ENCODE measurements around the gene RGS4.
"Not testable (repeated sequence)": the region's sequence is repeated elsewhere in the genome, so short reads cannot be mapped to it uniquely, and the experiment has no call there.

RGS4 gene

GRCh38 chr1:163069655-163070277 is 605 bp downstream of the RGS4 start:
- DNase-seq: no peak

- peak in 1 of 2 donors; percentile 34 for DNase-seq
Observed at GRCh38 chr1:163071405-163072255, 2.5 kb downstream of the RGS4 start.

GRCh38 chr1:163072658-163073057 is 3.5 kb downstream of the RGS4 start:
- DNase-seq: no peak

- DNase-seq: no peak
Observed at GRCh38 chr1:163074004-163074403, 4.8 kb downstream of the RGS4 start.

- no peak for DNase-seq
Observed at GRCh38 chr1:163074716-163075284, 5.6 kb downstream of the RGS4 start.

- DNase-seq: no peak
Observed at GRCh38 chr1:163076044-163076443, 6.9 kb downstream of the RGS4 start.

- no peak for DNase-seq
Observed at GRCh38 chr1:163076446-163076845, 7.3 kb downstream of the RGS4 start.

- no peak for DNase-seq
Observed at GRCh38 chr1:163076981-163077761, 8.0 kb downstream of the RGS4 start.

GRCh38 chr1:163082971-163083370 is 13.8 kb downstream of the RGS4 start:
- DNase-seq: no peak

GRCh38 chr1:163083690-163084089 is 14.5 kb downstream of the RGS4 start:
- DNase-seq: no peak

- DNase-seq: no peak
Observed at GRCh38 chr1:163084330-163084729, 15.2 kb downstream of the RGS4 start.

GRCh38 chr1:163085041-163085903 is 16.1 kb downstream of the RGS4 start:
- no peak for DNase-seq

- no peak for DNase-seq
Observed at GRCh38 chr1:163085904-163086268, 16.7 kb downstream of the RGS4 start.

GRCh38 chr1:163089117-163089516 is 20.0 kb downstream of the RGS4 start:
- not testable (repeated sequence) for DNase-seq

GRCh38 chr1:163090321-163090945 is 21.3 kb downstream of the RGS4 start:
- DNase-seq: no peak

GRCh38 chr1:163093169-163093568 is 24.0 kb downstream of the RGS4 start:
- no peak for DNase-seq

GRCh38 chr1:163093579-163093978 is 24.4 kb downstream of the RGS4 start:
- DNase-seq: no peak

- no peak for DNase-seq
Observed at GRCh38 chr1:163094182-163094581, 25.0 kb downstream of the RGS4 start.

- no peak for DNase-seq
Observed at GRCh38 chr1:163094589-163094988, 25.4 kb downstream of the RGS4 start.

- DNase-seq: no peak
Observed at GRCh38 chr1:163095213-163095612, 26.1 kb downstream of the RGS4 start.

GRCh38 chr1:163102590-163102989 is 33.4 kb downstream of the RGS4 start:
- DNase-seq: no peak

All from CD4-positive, alpha-beta T cell treated with Interleukin-1 beta for 1 hour (primary cell).